H1 (cell line): ENCODE measurements around the gene PNCK. TPM values are rescaled to one million over a fixed set of nuclear protein-coding genes. Genes with fewer than 3 reads are reported as not detected.

Experiments used
- CTCF ChIA-PET: fragments of 300-600 bp; sonication (Branson Sonifier 250); formaldehyde crosslinking; loops from one replicate; lab custom pipeline; 2021; ENCODE audit not compliant: partially characterized antibody; lab: Charles Lee
- POLR2A ChIA-PET: fragments of 300-600 bp; sonication (Branson Sonifier 250); formaldehyde crosslinking; loops from one replicate; lab custom pipeline; 2021; ENCODE audit warnings: inconsistent platforms; ENCODE audit not compliant: partially characterized antibody; lab: Charles Lee
- DNase-seq, 2 experiments: peaks; one replicate each; pipeline versions ENCODE4 v3.0.0 to v3.0.0-alpha.2; 2010 to 2022; ENCODE audit warnings: low spot score in 2 of 2, low read depth in 1 of 2, mixed read lengths in 1 of 2
- FAIRE-seq: peaks from 2 replicates; lab custom pipeline; 2011; peaks lifted over from hg19 to GRCh38; lab: Jason Lieb, UNC
- H2AFZ ChIP-seq: 2 replicates; pipeline ENCODE4 v1.8.1; 2012; ENCODE audit warnings: low read length, inconsistent platforms
- H2AK5ac ChIP-seq: 2 replicates; pipeline ENCODE4 v1.6.1; 2013; ENCODE audit warnings: low read depth, low read length
- H2BK120ac ChIP-seq: replicated peaks from 2 replicates; pipeline ENCODE3; 2013; ENCODE audit warnings: low read depth, low read length, inconsistent platforms
- H2BK12ac ChIP-seq: 2 replicates; pipeline ENCODE4 v1.6.1; 2013; ENCODE audit warnings: low read depth, low read length
- H2BK15ac ChIP-seq: 2 replicates; pipeline ENCODE4 v1.6.1; 2013; ENCODE audit warnings: low read length
- H2BK20ac ChIP-seq: 2 replicates; pipeline ENCODE4 v1.6.1; 2013; ENCODE audit warnings: low read length
- H2BK5ac ChIP-seq: 2 replicates; pipeline ENCODE4 v1.6.1; 2013; ENCODE audit warnings: low read depth, low read length
- H3K14ac ChIP-seq: 2 replicates; pipeline ENCODE4 v1.6.1; 2013; ENCODE audit warnings: inconsistent platforms; ENCODE audit not compliant: insufficient read length
- H3K18ac ChIP-seq: 2 replicates; pipeline ENCODE4 v1.6.1; 2013; ENCODE audit warnings: low read length; ENCODE audit errors: extremely low read depth
- H3K23ac ChIP-seq: 2 replicates; pipeline ENCODE4 v1.6.1; 2013; ENCODE audit warnings: inconsistent platforms; ENCODE audit not compliant: insufficient read length
- H3K23me2 ChIP-seq: 2 replicates; pipeline ENCODE4 v1.6.1; 2013; ENCODE audit warnings: low read depth, low read length
- H3K27ac ChIP-seq: 2 replicates; pipeline ENCODE4 v1.6.1; 2011; ENCODE audit warnings: low read depth, low read length, inconsistent platforms
- H3K27me3 ChIP-seq, 4 experiments: replicated peaks in 1 of 4; 1 replicate in 1 of 4; 2 replicates in 3 of 4; pipeline versions ENCODE4 v1.6.1 to v1.8.1; 2011 to 2013; ENCODE audit warnings: low read length in 3 of 4, mild to moderate bottlenecking in 3 of 4, inconsistent platforms in 2 of 4, mixed read lengths in 2 of 4, moderate library complexity in 1 of 4; ENCODE audit not compliant: control insufficient read depth in 3 of 4, insufficient read depth in 3 of 4; ENCODE audit errors: extremely low read depth in 1 of 4
- H3K36me3 ChIP-seq, 4 experiments: 2 replicates each; pipeline versions ENCODE4 v1.6.1 to v1.8.1; 2011 to 2013; ENCODE audit warnings: mild to moderate bottlenecking in 4 of 4, low read length in 3 of 4, moderate library complexity in 2 of 4, control low read depth in 1 of 4, inconsistent platforms in 1 of 4; ENCODE audit not compliant: insufficient read depth in 4 of 4, control insufficient read depth in 2 of 4
- H3K4ac ChIP-seq: replicated peaks from 2 replicates; pipeline ENCODE3; 2013; ENCODE audit warnings: low read length, low read depth, mixed read lengths, inconsistent platforms; ENCODE audit not compliant: insufficient read length
- H3K4me1 ChIP-seq, 4 experiments: replicated peaks in 1 of 4; 1 replicate in 1 of 4; 2 replicates in 3 of 4; pipeline versions ENCODE4 v1.6.1 to v1.8.1; 2011 to 2013; ENCODE audit warnings: low read length in 3 of 4, inconsistent platforms in 2 of 4, mixed read lengths in 1 of 4; ENCODE audit not compliant: insufficient read depth in 4 of 4, control insufficient read depth in 3 of 4
- H3K4me2 ChIP-seq, 2 experiments: 2 replicates each; pipeline versions ENCODE4 v1.6.1 to v1.8.1; 2011 to 2013; ENCODE audit warnings: low read depth in 2 of 2, low read length in 2 of 2, control low read depth in 1 of 2, inconsistent platforms in 1 of 2, mild to moderate bottlenecking in 1 of 2; ENCODE audit not compliant: insufficient read depth in 1 of 2
- H3K4me3 ChIP-seq, 4 experiments: fragments of 200-600, 300-600 bp in 1 of 4; sonication (generic), shearing (Covaris generic), sonication (Bioruptor Twin) in 1 of 4; 2 replicates each; pipeline versions ENCODE4 v1.5.1 to v1.8.1; 2011 to 2016; ENCODE audit warnings: low read length in 4 of 4, low read depth in 3 of 4, control low read depth in 2 of 4, inconsistent platforms in 2 of 4, mild to moderate bottlenecking in 2 of 4, mixed read lengths in 1 of 4, moderate library complexity in 1 of 4; ENCODE audit not compliant: insufficient read depth in 2 of 4; ENCODE audit errors: extremely low read depth in 1 of 4
- H3K56ac ChIP-seq: replicated peaks from 2 replicates; pipeline ENCODE3; 2013; ENCODE audit warnings: low read depth, mild to moderate bottlenecking, mixed read lengths, low read length, inconsistent platforms; ENCODE audit not compliant: insufficient read length
- H3K79me1 ChIP-seq: 2 replicates; pipeline ENCODE4 v1.6.1; 2013; ENCODE audit warnings: low read depth, low read length, control low read depth
- H3K79me2 ChIP-seq, 2 experiments: 2 replicates each; pipeline versions ENCODE4 v1.6.1 to v1.8.1; 2012 to 2013; ENCODE audit warnings: low read length in 2 of 2, mild to moderate bottlenecking in 2 of 2, inconsistent platforms in 1 of 2; ENCODE audit not compliant: insufficient read depth in 2 of 2, control insufficient read depth in 1 of 2
- H3K9ac ChIP-seq, 4 experiments: replicated peaks in 1 of 4; 1 replicate in 1 of 4; 2 replicates in 3 of 4; pipeline versions ENCODE4 v1.6.1 to v1.8.1; 2011 to 2013; ENCODE audit warnings: low read depth in 3 of 4, low read length in 3 of 4, control low read depth in 2 of 4, mild to moderate bottlenecking in 2 of 4, moderate library complexity in 2 of 4, inconsistent platforms in 1 of 4; ENCODE audit errors: extremely low read depth in 1 of 4
- H3K9me3 ChIP-seq, 2 experiments: 2 replicates each; pipeline versions ENCODE4 v1.6.1 to v1.8.1; 2012 to 2013; ENCODE audit warnings: mild to moderate bottlenecking in 2 of 2, moderate library complexity in 2 of 2, control low read depth in 1 of 2, inconsistent platforms in 1 of 2, low read depth in 1 of 2, low read length in 1 of 2, mixed read lengths in 1 of 2; ENCODE audit not compliant: insufficient read depth in 2 of 2
- H4K20me1 ChIP-seq, 2 experiments: replicated peaks in 1 of 2; 2 replicates each; pipeline versions ENCODE3 to v1.8.1; 2011 to 2013; ENCODE audit warnings: inconsistent platforms in 2 of 2, low read length in 2 of 2, mild to moderate bottlenecking in 1 of 2; ENCODE audit not compliant: insufficient read depth in 2 of 2, control insufficient read depth in 1 of 2
- H4K5ac ChIP-seq: 2 replicates; pipeline ENCODE4 v1.6.1; 2013; ENCODE audit warnings: low read length, low read depth, mixed read lengths, inconsistent platforms; ENCODE audit not compliant: insufficient read length
- H4K8ac ChIP-seq: 2 replicates; pipeline ENCODE4 v1.8.0; 2013; ENCODE audit warnings: mild to moderate bottlenecking, moderate library complexity, low read length, inconsistent platforms; ENCODE audit not compliant: insufficient read depth; ENCODE audit errors: extremely low read depth
- H4K91ac ChIP-seq: replicated peaks from 2 replicates; pipeline ENCODE3; 2013; ENCODE audit warnings: low read length, mixed read lengths, inconsistent platforms; ENCODE audit not compliant: insufficient read length
- CEBPB ChIP-seq: IDR thresholded peaks from 2 replicates; pipeline ENCODE4 v1.6.1; 2012; ENCODE audit warnings: low read depth, low read length
- EGR1 ChIP-seq: IDR thresholded peaks from 2 replicates; pipeline ENCODE4 v1.6.1; 2011; ENCODE audit warnings: low read depth, low read length, borderline replicate concordance
- EZH2 ChIP-seq: fragments of 200-600 bp; sonication (generic); IDR thresholded peaks from 2 replicates; pipeline ENCODE4 v1.7.1; 2012; ENCODE audit warnings: low read depth, mild to moderate bottlenecking, moderate library complexity, low read length, inconsistent platforms; ENCODE audit not compliant: severe bottlenecking
- HDAC2 ChIP-seq, 2 experiments: fragments of 300-600 bp in 1 of 2; sonication (generic) in 1 of 2; IDR thresholded peaks; 2 replicates each; pipeline ENCODE4 v1.6.1; 2011 to 2012; ENCODE audit warnings: low read depth in 2 of 2, low read length in 2 of 2, mild to moderate bottlenecking in 2 of 2, moderate library complexity in 2 of 2, borderline replicate concordance in 1 of 2, inconsistent platforms in 1 of 2
- KDM4A ChIP-seq: IDR thresholded peaks from one replicate; pipeline ENCODE4 v1.7.1; 2012; ENCODE audit warnings: low read depth, mild to moderate bottlenecking, moderate library complexity, low read length, inconsistent platforms; ENCODE audit not compliant: severe bottlenecking
- NRF1 ChIP-seq: IDR thresholded peaks from 2 replicates; pipeline ENCODE4 v1.6.1; 2011; ENCODE audit warnings: mild to moderate bottlenecking, low read depth, low read length, improper control_type of control experiment
- SRF ChIP-seq: IDR thresholded peaks from 2 replicates; pipeline ENCODE4 v1.6.1; 2011; ENCODE audit warnings: mild to moderate bottlenecking, low read depth, low read length, moderate library complexity
- WGBS, 2 experiments: shearing (Covaris generic) in 1 of 2; methylation state at CpG; one replicate each; pipeline versions ENCODE4 v1.1.6 to v1.1.7; 2013 to 2015; ENCODE audit warnings: low lambda C conversion rate in 2 of 2, mixed read lengths in 2 of 2, inconsistent platforms in 1 of 2, low coverage in 1 of 2, missing lambda C conversion rate in 1 of 2; ENCODE audit not compliant: insufficient replicate concordance in 2 of 2, insufficient coverage in 1 of 2, insufficient read length in 1 of 2; ENCODE audit errors: extremely low coverage in 1 of 2, missing lambda C conversion rate in 1 of 2; 5-methylcytosine and 5-hydroxymethylcytosine counted together
- polyA plus RNA-seq, 7 experiments: library from polyadenylated mRNA; depleted of rRNA in 3 of 7; stranded (reverse) in 5 of 7; unstranded in 2 of 7; fragments of >200 nt in 5 of 7; fragments of 200-250 nt in 2 of 7; gene quantifications; 1 replicate in 5 of 7; 2 replicates in 1 of 7; 4 replicates in 1 of 7; pipeline versions ENCODE4 v1.2.1 to v1.2.3, GENCODE V29; 2011 to 2013; ENCODE audit warnings: missing spikeins in 2 of 7, mixed read lengths in 2 of 7
- total RNA-seq: library from RNA; stranded (reverse); fragmentation: NEBNext Ultra II Directional; extraction: Animal tissue kit (Norgen Biotek cat#: 25700); gene quantifications from 2 replicates; pipeline ENCODE4 v1.2.1, GENCODE V29; 2021

The PNCK gene
- total and polyA plus RNA-seq, 2 of the 8 experiments (the other 6 are each of a cell fraction or from before 2014, with no cell fraction given) = 6.2 to 6.3 TPM

- Histone ChIP-seq H3K56ac (no peak overlapping the region), H4K8ac (no peak overlapping the region), H4K91ac (no peak overlapping the region), H3K4me1 (no peaks in the 10 kb centered on the region), H3K18ac (no peak overlapping the region), H3K79me1 (no peaks in the 10 kb centered on the region), H4K20me1 (no peaks in the 10 kb centered on the region), H3K27ac (no peak overlapping the region), H2AFZ (no peak overlapping the region), H3K27me3 (no peaks in the 10 kb centered on the region), H3K23me2 (no peaks in the 10 kb centered on the region), H3K4ac (no peak overlapping the region), H3K36me3 (peaks cover 0 to 29% (median 6%) of the 10 kb centered on the region in 4 experiments; a peak in 6 of 8 replicates), H3K23ac (no peak overlapping the region), H3K4me3 (no peak overlapping the region), H2BK12ac (no peak overlapping the region), H3K79me2 (no peaks in the 10 kb centered on the region), H2BK15ac (no peak overlapping the region), H3K9me3 (no peaks in the 10 kb centered on the region), H4K5ac (no peak overlapping the region), H2BK20ac (no peak overlapping the region), H2AK5ac (no peak overlapping the region), H2BK120ac (no peak overlapping the region), H3K9ac (no peak overlapping the region), H2BK5ac (no peak overlapping the region), H3K4me2 (no peak overlapping the region), H3K14ac (no peak overlapping the region)
- no peak for DNase-seq
- no peak for FAIRE-seq
- whole genome bisulfite sequencing, 2 experiments = 80% methylated on average over 5 of the region's 15 CpGs; no CpG with 5 or more reads in 1 of the 2 experiments
- ChIA-PET CTCF (interaction anchor here (1.0 to 2.5 kb wide), 2 partner anchors 8 to 13 kb away, joined by 3 to 10 read pairs; partner anchors contain the start of gene SLC6A8), POLR2A (interaction anchor here (0.9 to 1.9 kb wide), 2 partner anchors 8 to 14 kb away, joined by 4 to 11 read pairs; no protein-coding TSS in a partner anchor)
- TF ChIP-seq EZH2 (no peak), KDM4A (no peak), EGR1 (no peak), SRF (no peak), CEBPB (no peak), NRF1 (no peak), HDAC2 (IDR thresholded peaks at IDR 0.05; ENCODE audit: borderline replicate concordance in 1 of 2, low read depth in 2 of 2, low read length in 2 of 2) (no peak)
These were observed 26.8 kb upstream of the PNCK start for GRCh38 chrX:153700376-153700945.
